AG04449 (cell line): ENCODE data around the gene PCDHA11.
"Not testable (repeated sequence)": the region's sequence is repeated elsewhere in the genome, so short reads cannot be mapped to it uniquely, and the experiment has no call there.

Experiments used
- CTCF ChIA-PET: fragments of 350-600 bp; formaldehyde crosslinking; extraction: SDS; loops from one replicate; lab custom pipeline; 2021; ENCODE audit warnings: antibody characterized with exemption; lab: Yijun Ruan, JAX
- POLR2A ChIA-PET: fragments of 400-600, 350-600 bp; formaldehyde crosslinking; extraction: SDS; loops from one replicate; lab custom pipeline; 2020; ENCODE audit warnings: antibody characterized with exemption, inconsistent platforms; lab: Yijun Ruan, JAX
- DNase-seq: peaks from one replicate; pipeline ENCODE4 v3.0.0-alpha.2; 2010; ENCODE audit warnings: low read depth, low spot score
- H3K4me3 ChIP-seq: 2 replicates; pipeline ENCODE4 v1.5.1; 2011; ENCODE audit warnings: low read depth, mild to moderate bottlenecking, control low read depth, low read length
- CTCF ChIP-seq: IDR thresholded peaks from one replicate; pipeline ENCODE4 v1.5.1; 2011; ENCODE audit warnings: mild to moderate bottlenecking, moderate library complexity, low read length, control low read depth, inconsistent platforms; ENCODE audit not compliant: insufficient read depth; ENCODE audit errors: missing control alignments

Gene PCDHA11

GRCh38 chr5:140868721-140869554, at the start of gene PCDHA11:
Gene PCDHA11 (plus strand): TSS chr5:140868957. CDS start chr5:140869104, 147 bp downstream.
- no peak for DNase-seq
- ChIA-PET CTCF (no interaction called here), POLR2A (no interaction called here)
- TF ChIP-seq CTCF = no peak
- no peak within 1 kb of the TSS for H3K4me3 ChIP-seq

GRCh38 chr5:140821375-140822280, 47.1 kb upstream of the PCDHA11 start, which contains the start of gene PCDHA5:
Gene PCDHA5 (plus strand): TSS chr5:140821613.
- CTCF ChIA-PET = no interaction called here
- POLR2A ChIA-PET = no interaction called here
- no peak for DNase-seq
- TF ChIP-seq CTCF = peak; percentile 8
- H3K4me3 ChIP-seq = no peak within 1 kb of the TSS

- no peak overlapping the region for H3K4me3 ChIP-seq
- DNase-seq = no peak
- POLR2A ChIA-PET = no interaction called here
- CTCF ChIA-PET = no interaction called here
- no peak for TF ChIP-seq CTCF
Measured at GRCh38 chr5:140822281-140822629, 46.5 kb upstream of the PCDHA11 start.

GRCh38 chr5:140822969-140823368, 45.8 kb upstream of the PCDHA11 start:
- CTCF ChIA-PET, POLR2A ChIA-PET, H3K4me3 ChIP-seq, DNase-seq: not testable (repeated sequence)

- DNase-seq = no peak
- TF ChIP-seq CTCF = no peak
- CTCF ChIA-PET = no interaction called here
- POLR2A ChIA-PET = no interaction called here
- no peak overlapping the region for H3K4me3 ChIP-seq
Measured at GRCh38 chr5:140823475-140823874, 45.3 kb upstream of the PCDHA11 start.

GRCh38 chr5:140827704-140828361, 40.9 kb upstream of the PCDHA11 start, which contains the start of gene PCDHA6:
Gene PCDHA6 (plus strand): TSS chr5:140827960. CDS start chr5:140828092, 132 bp downstream.
- DNase-seq = no peak
- no peak for TF ChIP-seq CTCF
- no peak within 1 kb of the TSS; the same call in 1 of the 2 replicates for H3K4me3 ChIP-seq
- POLR2A ChIA-PET = no interaction called here
- CTCF ChIA-PET = no interaction called here
